IMR-90 (cell line): ENCODE results near the gene AGBL1. TPM values are rescaled to one million over a fixed set of nuclear protein-coding genes. Genes with fewer than 3 reads are reported as not detected.

Experiments
- ATAC-seq: fragments of 200-7000 bp; cut with Tn5 transposase; 2 replicates; pipeline ENCODE4 v1.9.1; 2020; ENCODE audit warnings: low read depth, mild to moderate bottlenecking, moderate library complexity
- BruUV-seq: library from RNA; stranded (reverse); fragments of 400-500 nt; replicated peaks from 2 replicates; lab custom pipeline; 2021; lab: Mats Ljungman, UMichigan
- CTCF ChIA-PET: fragments of 300-600 bp; formaldehyde crosslinking; extraction: SDS; loops from one replicate; lab custom pipeline; 2021; ENCODE audit warnings: antibody characterized with exemption; lab: Yijun Ruan, JAX
- POLR2A ChIA-PET: fragments of 300-600 bp; sonication (Branson Sonifier 250); formaldehyde crosslinking; loops from one replicate; lab custom pipeline; 2022; ENCODE audit warnings: antibody characterized with exemption; ENCODE audit not compliant: unreplicated experiment; lab: Charles Lee
- DNase-seq: peaks from one replicate; pipeline ENCODE4 v3.0.0; 2013
- H2AFZ ChIP-seq: replicated peaks from 2 replicates; pipeline ENCODE3; 2013; ENCODE audit warnings: low read length, mild to moderate bottlenecking; ENCODE audit not compliant: poor library complexity
- H2AK5ac ChIP-seq: 2 replicates; pipeline ENCODE4 v1.6.1; 2013; ENCODE audit warnings: low read depth, low read length, inconsistent platforms
- H2AK9ac ChIP-seq: replicated peaks from 2 replicates; pipeline ENCODE3; 2013; ENCODE audit warnings: mild to moderate bottlenecking, low read depth, low read length, moderate library complexity; ENCODE audit not compliant: poor library complexity
- H2BK120ac ChIP-seq: 2 replicates; pipeline ENCODE4 v1.6.1; 2013; ENCODE audit warnings: low read depth, low read length, inconsistent platforms
- H2BK15ac ChIP-seq: 3 replicates; pipeline ENCODE4 v1.6.1; 2013; ENCODE audit warnings: low read depth, low read length, inconsistent platforms
- H2BK20ac ChIP-seq: 2 replicates; pipeline ENCODE4 v1.6.1; 2013; ENCODE audit warnings: low read depth, mild to moderate bottlenecking, inconsistent platforms, low read length, moderate library complexity
- H2BK5ac ChIP-seq: 2 replicates; pipeline ENCODE4 v1.6.1; 2013; ENCODE audit warnings: mild to moderate bottlenecking, low read depth, low read length, inconsistent platforms; ENCODE audit not compliant: poor library complexity, severe bottlenecking
- H3K14ac ChIP-seq: replicated peaks from 2 replicates; pipeline ENCODE4 v1.6.1; 2013; ENCODE audit warnings: low read depth, low read length, inconsistent platforms
- H3K18ac ChIP-seq: 2 replicates; pipeline ENCODE4 v1.6.1; 2013; ENCODE audit warnings: low read depth, low read length, control low read depth
- H3K23ac ChIP-seq: 2 replicates; pipeline ENCODE4 v1.6.1; 2013; ENCODE audit warnings: low read depth, low read length, inconsistent platforms
- H3K27ac ChIP-seq: 2 replicates; pipeline ENCODE4 v1.5.1; 2013; ENCODE audit warnings: mild to moderate bottlenecking, control low read depth, low read length; ENCODE audit not compliant: insufficient read depth
- H3K27me3 ChIP-seq: 2 replicates; pipeline ENCODE4 v1.6.1; 2013; ENCODE audit warnings: low read length; ENCODE audit not compliant: control insufficient read depth, insufficient read depth
- H3K36me3 ChIP-seq: 2 replicates; pipeline ENCODE4 v1.6.1; 2013; ENCODE audit warnings: low read length, mixed read lengths; ENCODE audit not compliant: control insufficient read depth, insufficient read depth
- H3K4ac ChIP-seq: 2 replicates; pipeline ENCODE4 v1.6.1; 2013; ENCODE audit warnings: low read depth, low read length, inconsistent platforms
- H3K4me1 ChIP-seq: 2 replicates; pipeline ENCODE4 v1.6.1; 2013; ENCODE audit warnings: low read length, mixed read lengths; ENCODE audit not compliant: control insufficient read depth, insufficient read depth
- H3K4me2 ChIP-seq: 2 replicates; pipeline ENCODE4 v1.6.1; 2013; ENCODE audit warnings: low read depth, mild to moderate bottlenecking, control low read depth, low read length, moderate library complexity
- H3K4me3 ChIP-seq: 2 replicates; pipeline ENCODE4 v1.5.1; 2013; ENCODE audit warnings: low read depth, mild to moderate bottlenecking, control low read depth, low read length, moderate library complexity; ENCODE audit not compliant: insufficient read depth
- H3K56ac ChIP-seq: 2 replicates; pipeline ENCODE4 v1.6.1; 2013; ENCODE audit warnings: low read length, inconsistent platforms; ENCODE audit not compliant: insufficient read depth; ENCODE audit errors: extremely low read depth
- H3K79me1 ChIP-seq, 2 experiments: 2 replicates each; pipeline ENCODE4 v1.6.1; 2013; ENCODE audit warnings: low read length in 2 of 2, inconsistent platforms in 1 of 2, low read depth in 1 of 2
- H3K9ac ChIP-seq: 2 replicates; pipeline ENCODE4 v1.6.1; 2013; ENCODE audit warnings: low read depth, low read length, control low read depth
- H3K9me1 ChIP-seq: 2 replicates; pipeline ENCODE4 v1.6.1; 2013; ENCODE audit warnings: low read length, inconsistent platforms; ENCODE audit not compliant: insufficient read depth
- H3K9me3 ChIP-seq: 2 replicates; pipeline ENCODE4 v1.6.1; 2013; ENCODE audit warnings: low read length; ENCODE audit not compliant: control insufficient read depth, insufficient read depth
- H4K20me1 ChIP-seq: 2 replicates; pipeline ENCODE4 v1.6.1; 2013; ENCODE audit warnings: low read length, inconsistent platforms; ENCODE audit not compliant: insufficient read depth
- H4K5ac ChIP-seq: 2 replicates; pipeline ENCODE4 v1.6.1; 2013; ENCODE audit warnings: mild to moderate bottlenecking, low read depth, low read length, control low read depth
- H4K8ac ChIP-seq, 2 experiments: 2 replicates each; pipeline ENCODE4 v1.6.1; 2013; ENCODE audit warnings: low read depth in 2 of 2, low read length in 2 of 2, control low read depth in 1 of 2, inconsistent platforms in 1 of 2
- H4K91ac ChIP-seq: 2 replicates; pipeline ENCODE4 v1.6.1; 2013; ENCODE audit warnings: low read depth, low read length, inconsistent platforms; ENCODE audit not compliant: insufficient read depth
- BHLHE40 ChIP-seq: fragments of 150-350 bp; IDR thresholded peaks from 2 replicates; pipeline ENCODE4 v1.6.1; 2016; ENCODE audit warnings: mild to moderate bottlenecking, low read depth, low read length
- CEBPB ChIP-seq: IDR thresholded peaks from 2 replicates; pipeline ENCODE4 v1.6.1; 2012; ENCODE audit warnings: low read depth, low read length, improper control_type of control experiment
- CHD1 ChIP-seq: IDR thresholded peaks from 2 replicates; pipeline ENCODE4 v1.6.1; 2012; ENCODE audit warnings: low read depth, low read length, improper control_type of control experiment
- CTCF ChIP-seq: conservative IDR thresholded peaks from 2 replicates; pipeline ENCODE4 v1.5.1; 2012; ENCODE audit warnings: mild to moderate bottlenecking, low read depth, low read length, improper control_type of control experiment
- ELK1 ChIP-seq: fragments of 150-350 bp; IDR thresholded peaks from 2 replicates; pipeline ENCODE4 v1.6.1; 2016; ENCODE audit warnings: low read depth, mild to moderate bottlenecking, low read length, moderate library complexity, borderline replicate concordance
- FOS ChIP-seq: fragments of 150-350 bp; IDR thresholded peaks from 2 replicates; pipeline ENCODE4 v1.6.1; 2016; ENCODE audit warnings: low read depth, low read length
- MAFK ChIP-seq: IDR thresholded peaks from 2 replicates; pipeline ENCODE4 v1.6.1; 2012; ENCODE audit warnings: low read depth, low read length, improper control_type of control experiment
- MAZ ChIP-seq: IDR thresholded peaks from 2 replicates; pipeline ENCODE4 v1.6.1; 2012; ENCODE audit warnings: low read depth, mild to moderate bottlenecking, low read length, improper control_type of control experiment, moderate library complexity, borderline replicate concordance
- MXI1 ChIP-seq: IDR thresholded peaks from 2 replicates; pipeline ENCODE4 v1.6.1; 2012; ENCODE audit warnings: low read depth, mild to moderate bottlenecking, low read length, moderate library complexity, borderline replicate concordance
- NFE2L2 ChIP-seq: fragments of 150-350 bp; IDR thresholded peaks from 2 replicates; pipeline ENCODE4 v1.6.1; 2016; ENCODE audit warnings: low read depth, mild to moderate bottlenecking, low read length
- POLR2A ChIP-seq: IDR thresholded peaks from 2 replicates; pipeline ENCODE4 v1.6.1; 2012; ENCODE audit warnings: mild to moderate bottlenecking, low read depth, low read length
- RAD21 ChIP-seq: IDR thresholded peaks from 2 replicates; pipeline ENCODE4 v1.6.1; 2012; ENCODE audit warnings: low read length, improper control_type of control experiment
- RCOR1 ChIP-seq: IDR thresholded peaks from 2 replicates; pipeline ENCODE4 v1.6.1; 2012; ENCODE audit warnings: mild to moderate bottlenecking, low read length, improper control_type of control experiment; ENCODE audit not compliant: insufficient replicate concordance
- RFX5 ChIP-seq: IDR thresholded peaks from 2 replicates; pipeline ENCODE4 v1.8.0; 2012; ENCODE audit warnings: low read depth, mild to moderate bottlenecking, low read length, moderate library complexity
- SMC3 ChIP-seq: fragments of 150-350 bp; IDR thresholded peaks from 2 replicates; pipeline ENCODE4 v1.6.1; 2016; ENCODE audit warnings: low read depth, mild to moderate bottlenecking, antibody characterized with exemption, low read length, moderate library complexity
- USF2 ChIP-seq: fragments of 150-350 bp; IDR thresholded peaks from 2 replicates; pipeline ENCODE4 v1.6.1; 2017; ENCODE audit warnings: mild to moderate bottlenecking, antibody characterized with exemption, low read length, low read depth
- WGBS, 2 experiments: methylation state at CpG; one replicate each; pipeline versions ENCODE4 v1.1.5 to v1.1.7; 2013; ENCODE audit warnings: missing lambda C conversion rate in 2 of 2; ENCODE audit not compliant: insufficient read length in 1 of 2; ENCODE audit errors: extremely low coverage in 2 of 2; 5-methylcytosine and 5-hydroxymethylcytosine counted together
- dilution Hi-C: fragments of 300-500 bp; cut with HindIII; formaldehyde crosslinking; loops from one replicate; pipeline ENCODE4 v1.14.3; 2018; ENCODE audit warnings: low sequenced_read_pairs; ENCODE audit not compliant: unreplicated experiment
- in situ Hi-C: fragments of 300-500 bp; cut with MboI; formaldehyde crosslinking; loops from 3 replicates; pipeline ENCODE4 v1.14.3; 2019; ENCODE audit warnings: low sequenced_read_pairs, inconsistent platforms, mixed read lengths
- intact Hi-C: fragments of 100-400 bp; cut with micrococcal nuclease; formaldehyde crosslinking; loops from 2 replicates; pipeline ENCODE4 v1.10.0; 2022
- polyA plus RNA-seq, 3 experiments: library from polyadenylated mRNA; depleted of rRNA; stranded (reverse); fragments of >200 nt; gene quantifications; 2 replicates each; pipeline ENCODE4 v1.2.3, GENCODE V29; 2012; ENCODE audit warnings: low replicate concordance in 1 of 3
- total RNA-seq: library from RNA; depleted of rRNA; stranded (reverse); fragments of >200 nt; gene quantifications from 2 replicates; pipeline ENCODE4 v1.2.3, GENCODE V29; 2012

AGBL1 gene
- total and polyA plus RNA-seq, 2 of the 4 experiments (the other 2 are of a cell fraction): not detected

GRCh38 chr15:86650094-86650493 lies 570.4 kb downstream of the AGBL1 start:
- Histone ChIP-seq H2AK9ac (no peak overlapping the region), H2AFZ (no peak overlapping the region), H3K14ac (no peak overlapping the region), H4K5ac (no peak overlapping the region), H2BK20ac (no peak overlapping the region), H3K36me3 (no peaks in the 10 kb centered on the region), H3K27me3 (no peaks in the 10 kb centered on the region), H3K4me3 (no peak overlapping the region), H3K9me3 (peaks cover 8% of the 10 kb centered on the region), H3K9me1 (no peaks in the 10 kb centered on the region), H3K23ac (no peak overlapping the region), H4K91ac (no peak overlapping the region), H3K4me2 (no peak overlapping the region), H3K9ac (no peak overlapping the region), H2AK5ac (no peak overlapping the region), H3K4ac (no peak overlapping the region), H4K20me1 (no peaks in the 10 kb centered on the region), H3K27ac (no peak overlapping the region), H3K18ac (no peak overlapping the region), H2BK120ac (no peak overlapping the region), H4K8ac (no peak overlapping the region), H3K4me1 (no peaks in the 10 kb centered on the region), H2BK15ac (no peak overlapping the region), H2BK5ac (no peak overlapping the region), H3K79me1 (no peaks in the 10 kb centered on the region), H3K56ac (no peak overlapping the region)
- ChIA-PET POLR2A (no interaction called here), CTCF (interaction anchor here (0.7 kb wide), 1 partner anchor 200 kb away, joined by 3 read pairs; no protein-coding TSS in a partner anchor)
- dilution Hi-C loops: no loop called here
- ATAC-seq: no peak
- no TSS peak for BruUV-seq
- WGBS, 2 experiments: no CpG with 5 or more reads among the region's 1 CpG
- intact Hi-C loops: no loop called here
- in situ Hi-C loops: no loop called here
- no peak for TF ChIP-seq USF2
- TF ChIP-seq CHD1: no peak
- TF ChIP-seq RFX5: no peak
- no peak for TF ChIP-seq BHLHE40
- no peak for TF ChIP-seq RAD21
- TF ChIP-seq POLR2A: no peak
- no peak for TF ChIP-seq RCOR1
- no peak for TF ChIP-seq CTCF
- no peak for TF ChIP-seq FOS
- TF ChIP-seq SMC3: no peak
- TF ChIP-seq MXI1: no peak
- TF ChIP-seq NFE2L2: no peak
- no peak for TF ChIP-seq MAZ
- TF ChIP-seq MAFK: no peak
- no peak for TF ChIP-seq CEBPB
- no peak for TF ChIP-seq ELK1
- DNase-seq: no peak
